H1 (cell line): ENCODE data around the gene GPALPP1. TPM values are rescaled to one million over a fixed set of nuclear protein-coding genes. Genes with fewer than 3 reads are reported as not detected.

ENCODE experiments used
- CTCF ChIA-PET: fragments of 300-600 bp; sonication (Branson Sonifier 250); formaldehyde crosslinking; loops from one replicate; lab custom pipeline; 2021; ENCODE audit not compliant: partially characterized antibody; lab: Charles Lee
- POLR2A ChIA-PET: fragments of 300-600 bp; sonication (Branson Sonifier 250); formaldehyde crosslinking; loops from one replicate; lab custom pipeline; 2021; ENCODE audit warnings: inconsistent platforms; ENCODE audit not compliant: partially characterized antibody; lab: Charles Lee
- DNase-seq, 2 experiments: peaks; one replicate each; pipeline versions ENCODE4 v3.0.0 to v3.0.0-alpha.2; 2010 to 2022; ENCODE audit warnings: low spot score in 2 of 2, low read depth in 1 of 2, mixed read lengths in 1 of 2
- FAIRE-seq: peaks from 2 replicates; lab custom pipeline; 2011; peaks lifted over from hg19 to GRCh38; lab: Jason Lieb, UNC
- H2AFZ ChIP-seq: 2 replicates; pipeline ENCODE4 v1.8.1; 2012; ENCODE audit warnings: low read length, inconsistent platforms
- H2AK5ac ChIP-seq: 2 replicates; pipeline ENCODE4 v1.6.1; 2013; ENCODE audit warnings: low read depth, low read length
- H2BK120ac ChIP-seq: replicated peaks from 2 replicates; pipeline ENCODE3; 2013; ENCODE audit warnings: low read depth, low read length, inconsistent platforms
- H2BK12ac ChIP-seq: 2 replicates; pipeline ENCODE4 v1.6.1; 2013; ENCODE audit warnings: low read depth, low read length
- H2BK15ac ChIP-seq: 2 replicates; pipeline ENCODE4 v1.6.1; 2013; ENCODE audit warnings: low read length
- H2BK20ac ChIP-seq: 2 replicates; pipeline ENCODE4 v1.6.1; 2013; ENCODE audit warnings: low read length
- H2BK5ac ChIP-seq: 2 replicates; pipeline ENCODE4 v1.6.1; 2013; ENCODE audit warnings: low read depth, low read length
- H3K14ac ChIP-seq: 2 replicates; pipeline ENCODE4 v1.6.1; 2013; ENCODE audit warnings: inconsistent platforms; ENCODE audit not compliant: insufficient read length
- H3K18ac ChIP-seq: 2 replicates; pipeline ENCODE4 v1.6.1; 2013; ENCODE audit warnings: low read length; ENCODE audit errors: extremely low read depth
- H3K23ac ChIP-seq: 2 replicates; pipeline ENCODE4 v1.6.1; 2013; ENCODE audit warnings: inconsistent platforms; ENCODE audit not compliant: insufficient read length
- H3K23me2 ChIP-seq: 2 replicates; pipeline ENCODE4 v1.6.1; 2013; ENCODE audit warnings: low read depth, low read length
- H3K27ac ChIP-seq: 2 replicates; pipeline ENCODE4 v1.6.1; 2011; ENCODE audit warnings: low read depth, low read length, inconsistent platforms
- H3K27me3 ChIP-seq, 4 experiments: replicated peaks in 1 of 4; 1 replicate in 1 of 4; 2 replicates in 3 of 4; pipeline versions ENCODE4 v1.6.1 to v1.8.1; 2011 to 2013; ENCODE audit warnings: low read length in 3 of 4, mild to moderate bottlenecking in 3 of 4, inconsistent platforms in 2 of 4, mixed read lengths in 2 of 4, moderate library complexity in 1 of 4; ENCODE audit not compliant: control insufficient read depth in 3 of 4, insufficient read depth in 3 of 4; ENCODE audit errors: extremely low read depth in 1 of 4
- H3K36me3 ChIP-seq, 4 experiments: 2 replicates each; pipeline versions ENCODE4 v1.6.1 to v1.8.1; 2011 to 2013; ENCODE audit warnings: mild to moderate bottlenecking in 4 of 4, low read length in 3 of 4, moderate library complexity in 2 of 4, control low read depth in 1 of 4, inconsistent platforms in 1 of 4; ENCODE audit not compliant: insufficient read depth in 4 of 4, control insufficient read depth in 2 of 4
- H3K4ac ChIP-seq: replicated peaks from 2 replicates; pipeline ENCODE3; 2013; ENCODE audit warnings: low read length, low read depth, mixed read lengths, inconsistent platforms; ENCODE audit not compliant: insufficient read length
- H3K4me1 ChIP-seq, 4 experiments: replicated peaks in 1 of 4; 1 replicate in 1 of 4; 2 replicates in 3 of 4; pipeline versions ENCODE4 v1.6.1 to v1.8.1; 2011 to 2013; ENCODE audit warnings: low read length in 3 of 4, inconsistent platforms in 2 of 4, mixed read lengths in 1 of 4; ENCODE audit not compliant: insufficient read depth in 4 of 4, control insufficient read depth in 3 of 4
- H3K4me2 ChIP-seq, 2 experiments: 2 replicates each; pipeline versions ENCODE4 v1.6.1 to v1.8.1; 2011 to 2013; ENCODE audit warnings: low read depth in 2 of 2, low read length in 2 of 2, control low read depth in 1 of 2, inconsistent platforms in 1 of 2, mild to moderate bottlenecking in 1 of 2; ENCODE audit not compliant: insufficient read depth in 1 of 2
- H3K4me3 ChIP-seq, 4 experiments: fragments of 200-600, 300-600 bp in 1 of 4; sonication (generic), shearing (Covaris generic), sonication (Bioruptor Twin) in 1 of 4; 2 replicates each; pipeline versions ENCODE4 v1.5.1 to v1.8.1; 2011 to 2016; ENCODE audit warnings: low read length in 4 of 4, low read depth in 3 of 4, control low read depth in 2 of 4, inconsistent platforms in 2 of 4, mild to moderate bottlenecking in 2 of 4, mixed read lengths in 1 of 4, moderate library complexity in 1 of 4; ENCODE audit not compliant: insufficient read depth in 2 of 4; ENCODE audit errors: extremely low read depth in 1 of 4
- H3K56ac ChIP-seq: replicated peaks from 2 replicates; pipeline ENCODE3; 2013; ENCODE audit warnings: low read depth, mild to moderate bottlenecking, mixed read lengths, low read length, inconsistent platforms; ENCODE audit not compliant: insufficient read length
- H3K79me1 ChIP-seq: 2 replicates; pipeline ENCODE4 v1.6.1; 2013; ENCODE audit warnings: low read depth, low read length, control low read depth
- H3K79me2 ChIP-seq, 2 experiments: 2 replicates each; pipeline versions ENCODE4 v1.6.1 to v1.8.1; 2012 to 2013; ENCODE audit warnings: low read length in 2 of 2, mild to moderate bottlenecking in 2 of 2, inconsistent platforms in 1 of 2; ENCODE audit not compliant: insufficient read depth in 2 of 2, control insufficient read depth in 1 of 2
- H3K9ac ChIP-seq, 4 experiments: replicated peaks in 1 of 4; 1 replicate in 1 of 4; 2 replicates in 3 of 4; pipeline versions ENCODE4 v1.6.1 to v1.8.1; 2011 to 2013; ENCODE audit warnings: low read depth in 3 of 4, low read length in 3 of 4, control low read depth in 2 of 4, mild to moderate bottlenecking in 2 of 4, moderate library complexity in 2 of 4, inconsistent platforms in 1 of 4; ENCODE audit errors: extremely low read depth in 1 of 4
- H3K9me3 ChIP-seq, 2 experiments: 2 replicates each; pipeline versions ENCODE4 v1.6.1 to v1.8.1; 2012 to 2013; ENCODE audit warnings: mild to moderate bottlenecking in 2 of 2, moderate library complexity in 2 of 2, control low read depth in 1 of 2, inconsistent platforms in 1 of 2, low read depth in 1 of 2, low read length in 1 of 2, mixed read lengths in 1 of 2; ENCODE audit not compliant: insufficient read depth in 2 of 2
- H4K20me1 ChIP-seq, 2 experiments: replicated peaks in 1 of 2; 2 replicates each; pipeline versions ENCODE3 to v1.8.1; 2011 to 2013; ENCODE audit warnings: inconsistent platforms in 2 of 2, low read length in 2 of 2, mild to moderate bottlenecking in 1 of 2; ENCODE audit not compliant: insufficient read depth in 2 of 2, control insufficient read depth in 1 of 2
- H4K5ac ChIP-seq: 2 replicates; pipeline ENCODE4 v1.6.1; 2013; ENCODE audit warnings: low read length, low read depth, mixed read lengths, inconsistent platforms; ENCODE audit not compliant: insufficient read length
- H4K8ac ChIP-seq: 2 replicates; pipeline ENCODE4 v1.8.0; 2013; ENCODE audit warnings: mild to moderate bottlenecking, moderate library complexity, low read length, inconsistent platforms; ENCODE audit not compliant: insufficient read depth; ENCODE audit errors: extremely low read depth
- H4K91ac ChIP-seq: replicated peaks from 2 replicates; pipeline ENCODE3; 2013; ENCODE audit warnings: low read length, mixed read lengths, inconsistent platforms; ENCODE audit not compliant: insufficient read length
- ASH2L ChIP-seq: fragments of 200-600, 300-600 bp; sonication (generic); IDR thresholded peaks from one replicate; pipeline ENCODE4 v1.7.1; 2017; ENCODE audit warnings: low read length
- BCL11A ChIP-seq, 2 experiments: IDR thresholded peaks; one replicate each; pipeline ENCODE4 v1.6.1; 2011; ENCODE audit warnings: low read depth in 2 of 2, low read length in 2 of 2, mild to moderate bottlenecking in 2 of 2
- CBX8 ChIP-seq: fragments of 300-800, 300-1000 bp; sonication (generic); IDR thresholded peaks from 2 replicates; pipeline ENCODE4 v1.7.1; 2016; ENCODE audit warnings: low read depth, low read length, borderline replicate concordance
- JUND ChIP-seq: IDR thresholded peaks from 2 replicates; pipeline ENCODE4 v1.6.1; 2011; ENCODE audit warnings: mild to moderate bottlenecking, improper control_type of control experiment, low read length
- SIX5 ChIP-seq: IDR thresholded peaks from 2 replicates; pipeline ENCODE4 v1.6.1; 2011; ENCODE audit warnings: mild to moderate bottlenecking, low read depth, low read length
- TEAD4 ChIP-seq: IDR thresholded peaks from 2 replicates; pipeline ENCODE4 v1.6.1; 2012; ENCODE audit warnings: low read depth, low read length, inconsistent platforms, mixed read lengths
- YY1 ChIP-seq: IDR thresholded peaks from 2 replicates; pipeline ENCODE4 v1.6.1; 2011; ENCODE audit warnings: low read depth, mild to moderate bottlenecking, low read length
- ZNF274 ChIP-seq: IDR thresholded peaks from 2 replicates; pipeline ENCODE4 v1.7.0; 2012; ENCODE audit warnings: low read length, borderline replicate concordance; ENCODE audit errors: extremely low read depth
- WGBS, 2 experiments: shearing (Covaris generic) in 1 of 2; methylation state at CpG; one replicate each; pipeline versions ENCODE4 v1.1.6 to v1.1.7; 2013 to 2015; ENCODE audit warnings: low lambda C conversion rate in 2 of 2, mixed read lengths in 2 of 2, inconsistent platforms in 1 of 2, low coverage in 1 of 2, missing lambda C conversion rate in 1 of 2; ENCODE audit not compliant: insufficient replicate concordance in 2 of 2, insufficient coverage in 1 of 2, insufficient read length in 1 of 2; ENCODE audit errors: extremely low coverage in 1 of 2, missing lambda C conversion rate in 1 of 2; 5-methylcytosine and 5-hydroxymethylcytosine counted together
- polyA plus RNA-seq, 7 experiments: library from polyadenylated mRNA; depleted of rRNA in 3 of 7; stranded (reverse) in 5 of 7; unstranded in 2 of 7; fragments of >200 nt in 5 of 7; fragments of 200-250 nt in 2 of 7; gene quantifications; 1 replicate in 5 of 7; 2 replicates in 1 of 7; 4 replicates in 1 of 7; pipeline versions ENCODE4 v1.2.1 to v1.2.3, GENCODE V29; 2011 to 2013; ENCODE audit warnings: missing spikeins in 2 of 7, mixed read lengths in 2 of 7
- total RNA-seq: library from RNA; stranded (reverse); fragmentation: NEBNext Ultra II Directional; extraction: Animal tissue kit (Norgen Biotek cat#: 25700); gene quantifications from 2 replicates; pipeline ENCODE4 v1.2.1, GENCODE V29; 2021
- TF ChIP-seq, protein P1 (sequence below), 3 experiments: IDR thresholded peaks; 1 replicate in 2 of 3; 2 replicates in 1 of 3; pipeline versions ENCODE4 v1.5.1 to v1.6.1; 2011; ENCODE audit warnings: low read length in 3 of 3, mild to moderate bottlenecking in 3 of 3, inconsistent platforms in 2 of 3, low read depth in 1 of 3, moderate library complexity in 1 of 3; ENCODE audit not compliant: insufficient read depth in 1 of 3; ENCODE audit errors: control extremely low read depth in 1 of 3

Gene GPALPP1
- total and polyA plus RNA-seq, 2 of the 8 experiments (the other 6 are each of a cell fraction or from before 2014, with no cell fraction given): 8.5 to 26.1 TPM

DNA sequence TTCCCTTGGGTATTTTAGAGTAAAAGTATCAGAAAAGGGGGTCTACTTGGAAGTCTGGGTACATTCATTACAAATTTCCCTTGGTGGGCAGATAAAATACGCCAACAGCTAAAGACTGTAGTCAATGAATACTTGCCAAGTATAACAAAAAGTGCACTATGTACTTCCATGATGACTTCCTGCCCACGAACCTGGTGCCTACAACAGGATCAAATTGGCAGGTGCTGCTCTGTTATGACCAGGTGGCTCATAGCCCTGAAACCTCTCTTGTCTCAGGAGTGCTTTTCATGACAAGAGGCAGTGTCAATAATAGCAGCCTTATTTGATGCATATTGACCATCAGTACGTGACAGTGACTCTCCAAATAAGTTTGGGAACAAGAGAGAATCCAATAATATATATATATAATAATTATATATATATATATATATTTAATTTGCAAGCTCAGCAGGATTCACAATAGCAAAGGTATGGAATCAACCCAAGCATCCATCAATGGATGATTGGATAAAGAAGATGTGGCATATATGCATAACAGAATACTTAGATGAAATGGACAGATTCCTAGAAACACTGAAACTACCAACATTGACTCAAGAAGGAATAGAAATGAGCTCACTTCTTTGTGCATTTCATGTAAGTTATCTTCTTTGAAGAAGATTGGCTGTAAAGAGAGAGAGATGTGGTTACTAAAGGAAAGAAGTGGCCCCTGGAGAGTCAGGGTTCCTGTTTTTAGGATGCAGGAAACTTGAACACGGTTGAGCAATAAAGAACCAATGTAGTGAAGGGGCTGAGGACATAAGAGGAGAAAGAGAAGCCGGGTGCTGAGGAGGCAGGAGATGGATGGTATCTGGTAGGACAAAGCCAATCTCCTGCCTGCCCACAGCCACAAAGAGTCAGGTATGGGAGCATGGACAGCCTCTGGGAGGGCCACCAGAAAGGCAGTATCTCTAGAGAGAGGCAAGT is 79.0 kb downstream of the GPALPP1 start:
- Histone ChIP-seq H3K79me2 (no peaks in the 10 kb centered on the region), H3K4me2 (no peak overlapping the region), H2BK5ac (no peak overlapping the region), H3K27me3 (no peaks in the 10 kb centered on the region), H4K20me1 (no peaks in the 10 kb centered on the region), H3K4ac (no peak overlapping the region), H3K23me2 (no peaks in the 10 kb centered on the region), H3K9ac (no peak overlapping the region), H3K14ac (no peak overlapping the region), H3K18ac (no peak overlapping the region), H3K27ac (no peak overlapping the region), H2BK120ac (no peak overlapping the region), H4K8ac (no peak overlapping the region; the same call in 1 of the 2 replicates), H3K9me3 (no peaks in the 10 kb centered on the region; a peak in 1 of 4 replicates), H3K36me3 (no peaks in the 10 kb centered on the region), H3K79me1 (no peaks in the 10 kb centered on the region), H2BK20ac (no peak overlapping the region), H3K4me1 (no peaks in the 10 kb centered on the region), H4K91ac (no peak overlapping the region), H2BK15ac (no peak overlapping the region), H3K23ac (no peak overlapping the region), H2AK5ac (no peak overlapping the region), H3K56ac (no peak overlapping the region), H3K4me3 (no peak overlapping the region), H2BK12ac (no peak overlapping the region), H2AFZ (no peak overlapping the region), H4K5ac (no peak overlapping the region)
- WGBS, 2 experiments: 84% methylated on average over 5 of the region's 5 CpGs; no CpG with 5 or more reads in 1 of the 2 experiments
- POLR2A ChIA-PET: interaction anchor here (1.7 kb wide), 1 partner anchor 263 kb away, joined by 4 read pairs; no protein-coding TSS in a partner anchor
- CTCF ChIA-PET: interaction anchor here (1.1 to 1.8 kb wide), 3 partner anchors 22 to 326 kb away, joined by 3 to 4 read pairs (median 3); no protein-coding TSS in a partner anchor
- DNase-seq (no peak), FAIRE-seq (no peak)
- TF ChIP-seq SIX5 (no peak), CBX8 (no peak), JUND (no peak), TEAD4 (no peak), BCL11A (IDR thresholded peaks at IDR 0.05; ENCODE audit: low read depth in 2 of 2, low read length in 2 of 2) (no peak), ZNF274 (no peak), YY1 (no peak), ASH2L (no peak)
- TF ChIP-seq, protein P1, sequence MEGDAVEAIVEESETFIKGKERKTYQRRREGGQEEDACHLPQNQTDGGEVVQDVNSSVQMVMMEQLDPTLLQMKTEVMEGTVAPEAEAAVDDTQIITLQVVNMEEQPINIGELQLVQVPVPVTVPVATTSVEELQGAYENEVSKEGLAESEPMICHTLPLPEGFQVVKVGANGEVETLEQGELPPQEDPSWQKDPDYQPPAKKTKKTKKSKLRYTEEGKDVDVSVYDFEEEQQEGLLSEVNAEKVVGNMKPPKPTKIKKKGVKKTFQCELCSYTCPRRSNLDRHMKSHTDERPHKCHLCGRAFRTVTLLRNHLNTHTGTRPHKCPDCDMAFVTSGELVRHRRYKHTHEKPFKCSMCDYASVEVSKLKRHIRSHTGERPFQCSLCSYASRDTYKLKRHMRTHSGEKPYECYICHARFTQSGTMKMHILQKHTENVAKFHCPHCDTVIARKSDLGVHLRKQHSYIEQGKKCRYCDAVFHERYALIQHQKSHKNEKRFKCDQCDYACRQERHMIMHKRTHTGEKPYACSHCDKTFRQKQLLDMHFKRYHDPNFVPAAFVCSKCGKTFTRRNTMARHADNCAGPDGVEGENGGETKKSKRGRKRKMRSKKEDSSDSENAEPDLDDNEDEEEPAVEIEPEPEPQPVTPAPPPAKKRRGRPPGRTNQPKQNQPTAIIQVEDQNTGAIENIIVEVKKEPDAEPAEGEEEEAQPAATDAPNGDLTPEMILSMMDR (IDR thresholded peaks at IDR 0.05; ENCODE audit: control extremely low read depth in 1 of 3, insufficient read depth in 1 of 3, low read depth in 1 of 3, low read length in 3 of 3): no peak
